ENCODE measurements around the gene LMO1. TPM values are rescaled to one million over a fixed set of nuclear protein-coding genes. Genes with fewer than 3 reads are reported as not detected.

Gene LMO1
- total RNA-seq, 1 donor = not detected

GRCh38 chr11:8242118-8242475 lies 21.6 kb downstream of the LMO1 start:
- TF ChIP-seq CTCF (IDR thresholded peaks at IDR 0.05; ENCODE audit: extremely low read depth, low read depth, low read length) = no peak
- Histone ChIP-seq H3K36me3 (ENCODE audit: insufficient read depth, low read length) (no peaks in the 10 kb centered on the region), H3K27me3 (ENCODE audit: insufficient read depth, low read length) (peaks cover 8% of the 10 kb centered on the region)

GRCh38 chr11:8241373-8242117 lies 22.1 kb downstream of the LMO1 start:
- no peaks in the 10 kb centered on the region for H3K9me3 ChIP-seq (ENCODE audit: low read depth, low read length)
- H3K36me3 ChIP-seq (ENCODE audit: insufficient read depth, low read length) = no peaks in the 10 kb centered on the region
- H4K20me1 ChIP-seq (ENCODE audit: insufficient read depth, low read length) = no peaks in the 10 kb centered on the region
- H3K27me3 ChIP-seq (ENCODE audit: insufficient read depth, low read length) = peaks cover 8% of the 10 kb centered on the region
- peak; percentile 66 for DNase-seq (ENCODE audit: insufficient read length, low spot score, missing footprints)
- H3K4me3 ChIP-seq (ENCODE audit: insufficient read depth, low read length) = no peak overlapping the region
- no peak overlapping the region for H2AFZ ChIP-seq (ENCODE audit: low read length)
- no peak for TF ChIP-seq CTCF (IDR thresholded peaks at IDR 0.05; ENCODE audit: extremely low read depth, low read depth, low read length)
- no peak overlapping the region for H3K4me2 ChIP-seq (ENCODE audit: insufficient read depth, low read length)
- H3K4me1 ChIP-seq (ENCODE audit: insufficient read depth, low read length) = no peaks in the 10 kb centered on the region
- no peaks in the 10 kb centered on the region for H3K79me2 ChIP-seq (ENCODE audit: insufficient read depth, low read length)
- H3K27ac ChIP-seq (ENCODE audit: low read depth, low read length) = no peak overlapping the region

More at GRCh38 chr11:8242118-8242475, 21.6 kb downstream of the LMO1 start:
- no peak overlapping the region for H3K27ac ChIP-seq (ENCODE audit: low read depth, low read length)
- no peak overlapping the region for H3K4me2 ChIP-seq (ENCODE audit: insufficient read depth, low read length)
- H3K79me2 ChIP-seq (ENCODE audit: insufficient read depth, low read length) = no peaks in the 10 kb centered on the region
- no peak overlapping the region for H2AFZ ChIP-seq (ENCODE audit: low read length)
- H3K9me3 ChIP-seq (ENCODE audit: low read depth, low read length) = no peaks in the 10 kb centered on the region
- peak; percentile 52 for DNase-seq (ENCODE audit: insufficient read length, low spot score, missing footprints)
- H4K20me1 ChIP-seq (ENCODE audit: insufficient read depth, low read length) = no peaks in the 10 kb centered on the region
- H3K4me3 ChIP-seq (ENCODE audit: insufficient read depth, low read length) = no peak overlapping the region
- no peaks in the 10 kb centered on the region for H3K4me1 ChIP-seq (ENCODE audit: insufficient read depth, low read length)

- Histone ChIP-seq H3K4me2 (ENCODE audit: insufficient read depth, low read length) (no peak overlapping the region), H3K27me3 (ENCODE audit: insufficient read depth, low read length) (peaks cover 8% of the 10 kb centered on the region), H3K9me3 (ENCODE audit: low read depth, low read length) (no peaks in the 10 kb centered on the region), H3K4me3 (ENCODE audit: insufficient read depth, low read length) (no peak overlapping the region), H3K79me2 (ENCODE audit: insufficient read depth, low read length) (no peaks in the 10 kb centered on the region), H2AFZ (ENCODE audit: low read length) (no peak overlapping the region), H4K20me1 (ENCODE audit: insufficient read depth, low read length) (no peaks in the 10 kb centered on the region), H3K36me3 (ENCODE audit: insufficient read depth, low read length) (no peaks in the 10 kb centered on the region), H3K27ac (ENCODE audit: low read depth, low read length) (no peak overlapping the region), H3K4me1 (ENCODE audit: insufficient read depth, low read length) (no peaks in the 10 kb centered on the region)
- no peak for TF ChIP-seq CTCF (IDR thresholded peaks at IDR 0.05; ENCODE audit: extremely low read depth, low read depth, low read length)
- DNase-seq (ENCODE audit: insufficient read length, low spot score, missing footprints) = peak; percentile 39
These were observed 24.0 kb downstream of the LMO1 start for GRCh38 chr11:8239536-8240228.

DNA sequence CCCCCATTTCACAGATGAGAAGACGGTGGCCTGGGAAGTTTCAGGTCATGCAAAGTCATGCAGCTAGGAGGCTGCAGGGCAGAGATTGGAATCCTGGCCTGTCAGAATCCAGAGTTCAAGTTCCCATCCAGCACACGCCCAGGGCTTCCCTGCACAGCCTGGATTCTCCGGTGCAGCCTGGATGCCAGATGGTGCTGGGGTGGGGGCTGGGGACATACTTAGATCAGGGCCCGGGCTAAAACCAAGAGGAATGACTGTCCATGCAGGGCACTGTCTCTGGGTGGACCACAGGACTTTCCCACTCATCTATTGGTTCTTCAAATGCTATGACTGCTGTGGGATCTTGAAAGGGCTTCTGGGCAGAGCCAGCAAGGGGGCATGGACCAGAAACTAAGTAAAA lies 24.6 kb downstream of the LMO1 start:
- DNase-seq (ENCODE audit: insufficient read length, low spot score, missing footprints) = peak; percentile 32
- Histone ChIP-seq H3K36me3 (ENCODE audit: insufficient read depth, low read length) (no peaks in the 10 kb centered on the region), H3K27me3 (ENCODE audit: insufficient read depth, low read length) (peaks cover 8% of the 10 kb centered on the region), H3K4me2 (ENCODE audit: insufficient read depth, low read length) (no peak overlapping the region), H3K9me3 (ENCODE audit: low read depth, low read length) (no peaks in the 10 kb centered on the region), H4K20me1 (ENCODE audit: insufficient read depth, low read length) (no peaks in the 10 kb centered on the region), H3K79me2 (ENCODE audit: insufficient read depth, low read length) (no peaks in the 10 kb centered on the region), H2AFZ (ENCODE audit: low read length) (no peak overlapping the region), H3K4me1 (ENCODE audit: insufficient read depth, low read length) (no peaks in the 10 kb centered on the region), H3K27ac (ENCODE audit: low read depth, low read length) (no peak overlapping the region), H3K4me3 (ENCODE audit: insufficient read depth, low read length) (no peak overlapping the region)
- no peak for TF ChIP-seq CTCF (IDR thresholded peaks at IDR 0.05; ENCODE audit: extremely low read depth, low read depth, low read length)

Data from osteoblast (primary cell).